ENCODE results near the gene BSND.

Gene BSND

DNA sequence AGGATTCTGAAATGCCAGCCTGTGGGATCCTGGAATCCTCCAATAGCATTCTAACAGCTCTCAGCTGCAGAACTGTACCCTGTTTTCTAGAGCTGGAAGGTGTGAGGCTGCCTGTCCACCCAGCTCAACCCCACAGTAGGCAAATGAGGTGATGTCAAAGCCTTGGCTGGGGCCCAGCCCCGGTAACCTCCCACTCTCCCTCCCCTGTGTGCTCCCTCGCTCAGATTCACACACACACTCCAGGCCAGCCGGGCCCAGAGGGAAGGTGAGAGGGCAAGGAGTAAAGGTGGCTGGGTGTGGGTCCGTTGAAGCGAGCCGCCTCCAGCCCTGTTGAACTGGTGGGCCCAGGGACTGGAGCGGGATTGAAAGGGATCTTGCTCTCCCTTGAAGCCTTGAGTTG lies at the start of gene BSND (continued):
- TF ChIP-seq, protein P1, sequence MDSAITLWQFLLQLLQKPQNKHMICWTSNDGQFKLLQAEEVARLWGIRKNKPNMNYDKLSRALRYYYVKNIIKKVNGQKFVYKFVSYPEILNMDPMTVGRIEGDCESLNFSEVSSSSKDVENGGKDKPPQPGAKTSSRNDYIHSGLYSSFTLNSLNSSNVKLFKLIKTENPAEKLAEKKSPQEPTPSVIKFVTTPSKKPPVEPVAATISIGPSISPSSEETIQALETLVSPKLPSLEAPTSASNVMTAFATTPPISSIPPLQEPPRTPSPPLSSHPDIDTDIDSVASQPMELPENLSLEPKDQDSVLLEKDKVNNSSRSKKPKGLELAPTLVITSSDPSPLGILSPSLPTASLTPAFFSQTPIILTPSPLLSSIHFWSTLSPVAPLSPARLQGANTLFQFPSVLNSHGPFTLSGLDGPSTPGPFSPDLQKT (IDR thresholded peaks at IDR 0.05; ENCODE audit: borderline replicate concordance, low read depth, low read length) = no peak
- TF ChIP-seq EGR2 (tag by site-specific recombination; IDR thresholded peaks at IDR 0.05; ENCODE audit: low read depth) (peak; percentile 73), ZBTB1 (tag by site-specific recombination; IDR thresholded peaks at IDR 0.05) (no peak), ZNF692 (tag by site-specific recombination; IDR thresholded peaks at IDR 0.05) (peak; percentile 55; the same call in 1 of the 2 replicates), ZNF585B (tag by site-specific recombination; IDR thresholded peaks at IDR 0.05) (no peak), SETDB1 (IDR thresholded peaks at IDR 0.05; ENCODE audit: insufficient read length, low read length) (no peak), ZBTB48 (tag by site-specific recombination; IDR thresholded peaks at IDR 0.05) (no peak), ZEB2 (tag by site-specific recombination; IDR thresholded peaks at IDR 0.05) (no peak), ZNF19 (tag by site-specific recombination; IDR thresholded peaks at IDR 0.05; ENCODE audit: low read depth) (no peak), ZNF600 (tag by site-specific recombination; IDR thresholded peaks at IDR 0.05) (no peak), ZBTB8A (tag by site-specific recombination; IDR thresholded peaks at IDR 0.05) (no peak), ZNF2 (tag by site-specific recombination; IDR thresholded peaks at IDR 0.05) (no peak)

GRCh38 chr1:54949053-54949452 lies 49.7 kb upstream of the BSND start:
- H3K36me3 ChIP-seq (ENCODE audit: control insufficient read depth in 2 of 2, insufficient read depth in 1 of 2, low read length in 2 of 2) = no peaks in the 10 kb centered on the region
- no peak overlapping the region for H3K4me3 ChIP-seq (ENCODE audit: low read depth, low read length)
- ChIA-PET CTCF (interaction anchor here (0.5 to 8.3 kb wide), 15 partner anchors 8 to 463 kb away, joined by 3 to 172 read pairs (median 8); partner anchors contain the start of gene BSND), POLR2A (interaction anchor here (0.7 to 1.0 kb wide), 2 partner anchors 62 to 477 kb away, joined by 3 to 6 read pairs; partner anchors contain the start of gene DHCR24)
- H3K4me1 ChIP-seq (ENCODE audit: control insufficient read depth, insufficient read depth, low read length) = no peaks in the 10 kb centered on the region
- TF ChIP-seq TRIM28 (IDR thresholded peaks at IDR 0.05; ENCODE audit: borderline replicate concordance, low read length) = no peak
- TF ChIP-seq ZBTB49 (tag by site-specific recombination; IDR thresholded peaks at IDR 0.05; ENCODE audit: low read depth) = no peak
- no peak for TF ChIP-seq ZNF843 (tag by site-specific recombination; IDR thresholded peaks at IDR 0.05)
- no peak for TF ChIP-seq ZNF140 (tag by site-specific recombination; IDR thresholded peaks at IDR 0.05)
- TF ChIP-seq OVOL3 (tag by site-specific recombination; IDR thresholded peaks at IDR 0.05) = no peak
- no peak for TF ChIP-seq ZNF548 (tag by site-specific recombination; IDR thresholded peaks at IDR 0.05)
- no peak for TF ChIP-seq ZEB2 (tag by site-specific recombination; IDR thresholded peaks at IDR 0.05)
- TF ChIP-seq ZFHX2 (tag by site-specific recombination; conservative IDR thresholded peaks at IDR 0.05) = no peak
- no peak for TF ChIP-seq ZSCAN16 (tag by site-specific recombination; IDR thresholded peaks at IDR 0.05)
- no peak for TF ChIP-seq ZNF24 (tag by site-specific recombination; IDR thresholded peaks at IDR 0.05)
- TF ChIP-seq, protein P2, sequence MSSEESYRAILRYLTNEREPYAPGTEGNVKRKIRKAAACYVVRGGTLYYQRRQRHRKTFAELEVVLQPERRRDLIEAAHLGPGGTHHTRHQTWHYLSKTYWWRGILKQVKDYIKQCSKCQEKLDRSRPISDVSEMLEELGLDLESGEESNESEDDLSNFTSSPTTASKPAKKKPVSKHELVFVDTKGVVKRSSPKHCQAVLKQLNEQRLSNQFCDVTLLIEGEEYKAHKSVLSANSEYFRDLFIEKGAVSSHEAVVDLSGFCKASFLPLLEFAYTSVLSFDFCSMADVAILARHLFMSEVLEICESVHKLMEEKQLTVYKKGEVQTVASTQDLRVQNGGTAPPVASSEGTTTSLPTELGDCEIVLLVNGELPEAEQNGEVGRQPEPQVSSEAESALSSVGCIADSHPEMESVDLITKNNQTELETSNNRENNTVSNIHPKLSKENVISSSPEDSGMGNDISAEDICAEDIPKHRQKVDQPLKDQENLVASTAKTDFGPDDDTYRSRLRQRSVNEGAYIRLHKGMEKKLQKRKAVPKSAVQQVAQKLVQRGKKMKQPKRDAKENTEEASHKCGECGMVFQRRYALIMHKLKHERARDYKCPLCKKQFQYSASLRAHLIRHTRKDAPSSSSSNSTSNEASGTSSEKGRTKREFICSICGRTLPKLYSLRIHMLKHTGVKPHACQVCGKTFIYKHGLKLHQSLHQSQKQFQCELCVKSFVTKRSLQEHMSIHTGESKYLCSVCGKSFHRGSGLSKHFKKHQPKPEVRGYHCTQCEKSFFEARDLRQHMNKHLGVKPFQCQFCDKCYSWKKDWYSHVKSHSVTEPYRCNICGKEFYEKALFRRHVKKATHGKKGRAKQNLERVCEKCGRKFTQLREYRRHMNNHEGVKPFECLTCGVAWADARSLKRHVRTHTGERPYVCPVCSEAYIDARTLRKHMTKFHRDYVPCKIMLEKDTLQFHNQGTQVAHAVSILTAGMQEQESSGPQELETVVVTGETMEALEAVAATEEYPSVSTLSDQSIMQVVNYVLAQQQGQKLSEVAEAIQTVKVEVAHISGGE (tag by site-specific recombination; conservative IDR thresholded peaks at IDR 0.05; ENCODE audit: low read depth) = no peak
- no peak for TF ChIP-seq ZNF555 (tag by site-specific recombination; conservative IDR thresholded peaks at IDR 0.05)
- no peak for TF ChIP-seq ZNF274 (IDR thresholded peaks at IDR 0.05; ENCODE audit: low read length)
- TF ChIP-seq ZNF274 (tag by site-specific recombination; IDR thresholded peaks at IDR 0.05; ENCODE audit: borderline replicate concordance) = no peak
- no peak for TF ChIP-seq ZNF560 (tag by site-specific recombination; IDR thresholded peaks at IDR 0.05; ENCODE audit: borderline replicate concordance)
- TF ChIP-seq KLF7 (tag by site-specific recombination; IDR thresholded peaks at IDR 0.05; ENCODE audit: borderline replicate concordance) = no peak
- TF ChIP-seq ZNF366 (tag by site-specific recombination; conservative IDR thresholded peaks at IDR 0.05) = no peak
- no peak for TF ChIP-seq ZBTB21 (tag by site-specific recombination; IDR thresholded peaks at IDR 0.05)
- TF ChIP-seq ZNF335 (tag by site-specific recombination; conservative IDR thresholded peaks at IDR 0.05) = no peak
- TF ChIP-seq ZNF664 (tag by site-specific recombination; IDR thresholded peaks at IDR 0.05) = no peak
- H3K27ac ChIP-seq (ENCODE audit: extremely low read depth, low read depth, low read length) = no peak overlapping the region
- no peaks in the 10 kb centered on the region for H3K9me3 ChIP-seq (ENCODE audit: control insufficient read depth, insufficient read depth, low read depth, low read length)

All from HEK293 (cell line).